HG02759 (cell line): ENCODE results near the gene CUL9.

ENCODE experiments used
- ATAC-seq: cut with Tn5 transposase; IDR thresholded peaks from one replicate; pipeline ENCODE4 v1.9.1; 2021; ENCODE audit warnings: mild to moderate bottlenecking, moderate library complexity; ENCODE audit not compliant: unreplicated experiment

CUL9 gene

GRCh38 chr6:43226192-43226851 lies 44.3 kb downstream of the CUL9 start:
- ATAC-seq = no peak

DNA sequence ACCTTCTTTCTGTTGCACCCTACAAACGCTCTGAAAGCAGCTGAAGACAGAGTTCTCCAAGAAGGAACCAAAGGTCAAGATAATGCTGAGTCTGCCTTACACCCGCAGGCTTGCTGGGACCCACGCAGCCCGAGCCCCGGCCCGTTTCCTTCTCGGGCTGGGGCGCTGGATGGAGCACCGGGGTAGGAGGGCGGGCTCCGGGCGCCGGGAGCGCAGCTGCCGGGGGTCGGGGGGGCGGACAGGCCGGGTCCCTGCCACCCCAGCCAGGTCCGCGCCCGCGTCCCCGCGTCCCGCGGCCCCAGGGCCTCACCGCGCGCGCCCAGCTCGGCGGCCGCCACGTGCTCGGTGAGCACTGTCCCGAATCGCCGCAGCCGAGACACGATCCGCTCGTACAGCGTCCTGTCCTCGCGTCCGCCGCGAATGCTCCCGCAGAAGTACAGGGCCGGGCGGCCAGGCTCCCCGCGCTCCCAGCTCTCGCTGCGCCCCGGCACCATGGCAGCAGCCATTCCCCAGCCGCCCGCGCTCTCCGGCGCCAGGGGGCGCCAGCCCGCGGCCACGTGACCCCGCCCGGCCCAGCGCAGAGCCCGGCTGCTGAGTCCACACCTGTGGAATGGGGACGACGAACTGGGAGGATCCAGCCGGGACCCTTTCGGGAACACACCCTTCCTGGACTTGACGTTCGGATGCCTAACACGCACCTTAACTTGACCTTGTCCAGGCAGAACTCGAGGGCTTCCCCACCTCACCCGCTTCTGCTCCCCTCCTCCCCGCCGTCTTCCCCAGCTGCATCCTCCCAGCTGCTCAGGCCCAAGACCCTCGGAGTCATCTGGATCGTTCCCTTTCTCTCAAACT lies 47.2 kb downstream of the CUL9 start, which contains the start of gene DNPH1:
Gene DNPH1, minus strand, starts transcription at position 531 of the 852 bp plus-strand sequence. Its CDS starts 25 bp downstream, at position 506.
- ATAC-seq = peak; percentile 83

DNA sequence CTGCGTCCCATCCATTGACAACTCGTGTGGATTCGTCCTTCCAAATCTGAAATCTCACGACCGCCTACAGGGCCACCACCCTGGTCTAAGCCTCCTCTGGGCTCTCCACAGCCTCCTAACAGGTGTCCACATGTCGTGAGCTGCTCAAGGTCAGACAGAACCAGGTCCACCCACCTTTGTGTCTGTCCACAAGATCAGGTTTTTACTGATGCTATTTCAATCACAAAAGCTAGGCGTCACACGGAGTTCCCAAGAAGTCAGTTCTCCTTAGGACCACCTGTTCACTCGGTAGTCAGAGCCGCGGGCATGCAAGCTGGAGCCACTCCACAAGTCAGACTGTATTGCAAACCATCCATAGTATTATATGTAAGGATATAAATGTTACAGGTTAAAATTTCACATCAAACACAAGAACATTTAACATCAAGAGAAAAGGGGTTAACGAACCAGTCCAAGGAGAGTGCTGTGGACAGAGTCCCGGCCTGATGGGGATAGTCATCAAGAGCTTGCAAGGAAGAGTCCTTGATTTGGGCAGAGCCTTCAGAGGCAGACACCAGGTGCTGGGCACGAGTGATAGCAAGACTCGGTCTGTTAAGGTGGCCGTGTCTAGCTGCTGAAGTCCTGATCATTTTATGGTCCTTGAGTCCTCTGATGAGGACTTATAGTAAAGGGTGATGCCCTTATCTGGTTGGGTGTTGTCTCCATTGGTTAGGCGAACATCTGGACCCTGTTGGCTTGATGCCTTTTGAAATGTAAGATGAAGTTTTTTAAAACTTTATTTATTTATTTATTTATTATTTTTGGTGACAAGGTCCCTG lies 48.0 kb downstream of the CUL9 start:
- ATAC-seq = no peak

DNA sequence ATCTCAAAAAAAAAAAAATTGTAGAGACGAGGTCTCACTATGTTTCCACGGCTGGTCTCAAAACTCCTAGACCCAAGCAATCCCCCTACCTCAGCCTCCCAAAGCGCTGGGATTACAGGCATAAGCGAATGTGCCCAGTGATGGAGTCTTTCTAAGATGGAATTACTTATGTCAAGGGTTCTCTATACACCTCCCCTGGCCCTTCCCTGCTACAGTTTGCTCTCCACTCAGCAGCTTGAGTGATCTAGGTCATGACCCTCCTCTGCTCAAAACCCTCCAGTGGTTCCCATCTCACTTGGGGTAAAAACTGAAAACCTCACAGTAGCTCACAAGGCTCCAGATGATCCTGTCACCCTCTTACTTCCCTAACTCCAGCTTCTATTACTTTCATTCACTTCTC lies 49.1 kb downstream of the CUL9 start:
- ATAC-seq = no peak

DNA sequence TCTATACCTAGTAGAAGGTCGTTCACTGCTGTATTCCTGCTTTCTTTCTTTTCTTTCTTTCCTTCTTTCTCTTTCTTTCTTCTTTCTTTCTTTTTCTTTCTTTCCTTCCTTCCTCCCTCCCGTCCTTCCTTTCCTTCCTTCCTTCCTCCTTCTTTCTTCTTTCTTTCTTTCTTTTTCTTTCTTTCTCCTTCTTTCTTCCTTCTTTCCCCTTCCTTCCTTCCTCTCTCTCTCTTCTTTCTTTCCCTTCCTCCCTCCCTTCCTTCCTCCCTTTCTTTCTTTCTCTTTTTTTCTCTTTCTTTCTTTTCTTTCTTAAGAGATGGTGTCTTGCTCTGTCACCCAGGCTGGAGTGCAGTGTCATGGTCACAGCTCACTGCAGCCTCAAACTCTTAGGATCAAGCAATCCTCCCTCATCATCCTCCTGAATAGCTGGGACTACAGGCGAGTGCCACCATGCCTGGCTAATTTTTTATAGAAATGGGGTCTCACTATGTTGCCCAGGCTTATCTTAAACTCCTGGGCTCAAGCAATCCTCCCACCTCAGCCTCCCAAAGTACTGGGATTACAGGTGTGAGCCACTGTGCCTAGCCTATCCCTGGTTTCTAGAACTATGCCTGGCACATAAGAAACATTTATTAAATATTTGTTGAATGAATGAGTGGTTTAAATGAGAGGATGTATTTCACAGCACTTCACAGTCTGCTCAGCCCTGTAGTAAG lies 49.9 kb downstream of the CUL9 start:
- no peak for ATAC-seq

- no peak for ATAC-seq
Measured at GRCh38 chr6:43235841-43236240, 53.8 kb downstream of the CUL9 start.

DNA sequence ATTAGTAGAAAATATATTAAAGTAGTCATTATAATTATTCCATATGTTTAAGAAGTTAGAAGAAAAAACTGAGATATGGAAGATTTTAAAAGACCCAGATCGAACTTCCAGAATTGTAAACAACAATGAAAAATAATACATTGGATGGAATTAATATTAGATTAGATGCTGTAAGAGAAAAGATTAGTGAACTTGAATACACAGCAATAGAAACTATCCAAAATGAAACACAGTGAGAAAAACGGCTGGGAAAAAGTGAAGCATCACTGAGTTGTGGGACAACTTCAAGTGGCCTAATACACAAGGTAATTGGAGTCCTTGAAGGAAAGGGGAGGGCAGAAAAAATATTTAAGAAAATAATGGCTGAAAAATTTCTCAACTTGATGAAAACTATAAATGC lies 57.1 kb downstream of the CUL9 start:
- no peak for ATAC-seq

GRCh38 chr6:43240950-43241349 lies 59.0 kb downstream of the CUL9 start:
- no peak for ATAC-seq

GRCh38 chr6:43241446-43241845 lies 59.5 kb downstream of the CUL9 start:
- ATAC-seq = no peak

- ATAC-seq = no peak
Measured at GRCh38 chr6:43242908-43243663, 61.1 kb downstream of the CUL9 start, which contains the start of gene TTBK1. Gene TTBK1 (plus strand): TSS chr6:43243481. CDS start chr6:43246661, 3,180 bp downstream.

DNA sequence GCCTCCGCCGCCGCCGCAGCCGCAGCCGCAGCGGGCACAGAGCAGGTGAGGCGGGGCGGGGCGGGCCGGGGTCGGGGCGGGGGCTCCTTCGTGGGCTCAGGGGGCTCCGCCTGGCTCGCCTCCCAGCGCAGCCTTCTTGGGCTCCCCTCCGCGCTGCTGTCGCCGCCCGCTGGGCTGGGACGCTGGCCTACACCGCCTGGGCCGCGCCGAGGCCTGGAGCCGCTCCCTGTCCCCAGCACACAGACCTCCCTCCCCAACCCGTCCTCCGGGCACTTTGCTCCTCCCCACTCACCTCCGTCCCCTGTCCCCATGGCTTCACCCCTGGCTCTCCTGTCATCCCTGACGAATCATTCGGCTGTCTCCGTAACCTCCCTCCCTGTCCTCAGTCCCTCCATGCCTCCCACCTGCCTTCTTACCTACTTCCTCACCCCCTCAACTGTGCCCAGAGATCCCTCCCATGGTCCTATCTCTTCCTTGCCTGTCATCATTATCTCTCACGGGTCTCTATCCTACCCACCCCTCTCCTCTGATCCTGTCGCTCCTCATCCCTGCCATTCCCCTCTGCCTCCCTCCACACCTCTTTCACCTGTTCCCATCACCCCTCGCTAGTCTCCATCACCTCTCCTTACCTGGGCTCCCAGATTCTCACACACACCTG lies 61.8 kb downstream of the CUL9 start:
- no peak for ATAC-seq

- ATAC-seq = peak; percentile 28
Measured at GRCh38 chr6:43246301-43247113, 64.5 kb downstream of the CUL9 start.

DNA sequence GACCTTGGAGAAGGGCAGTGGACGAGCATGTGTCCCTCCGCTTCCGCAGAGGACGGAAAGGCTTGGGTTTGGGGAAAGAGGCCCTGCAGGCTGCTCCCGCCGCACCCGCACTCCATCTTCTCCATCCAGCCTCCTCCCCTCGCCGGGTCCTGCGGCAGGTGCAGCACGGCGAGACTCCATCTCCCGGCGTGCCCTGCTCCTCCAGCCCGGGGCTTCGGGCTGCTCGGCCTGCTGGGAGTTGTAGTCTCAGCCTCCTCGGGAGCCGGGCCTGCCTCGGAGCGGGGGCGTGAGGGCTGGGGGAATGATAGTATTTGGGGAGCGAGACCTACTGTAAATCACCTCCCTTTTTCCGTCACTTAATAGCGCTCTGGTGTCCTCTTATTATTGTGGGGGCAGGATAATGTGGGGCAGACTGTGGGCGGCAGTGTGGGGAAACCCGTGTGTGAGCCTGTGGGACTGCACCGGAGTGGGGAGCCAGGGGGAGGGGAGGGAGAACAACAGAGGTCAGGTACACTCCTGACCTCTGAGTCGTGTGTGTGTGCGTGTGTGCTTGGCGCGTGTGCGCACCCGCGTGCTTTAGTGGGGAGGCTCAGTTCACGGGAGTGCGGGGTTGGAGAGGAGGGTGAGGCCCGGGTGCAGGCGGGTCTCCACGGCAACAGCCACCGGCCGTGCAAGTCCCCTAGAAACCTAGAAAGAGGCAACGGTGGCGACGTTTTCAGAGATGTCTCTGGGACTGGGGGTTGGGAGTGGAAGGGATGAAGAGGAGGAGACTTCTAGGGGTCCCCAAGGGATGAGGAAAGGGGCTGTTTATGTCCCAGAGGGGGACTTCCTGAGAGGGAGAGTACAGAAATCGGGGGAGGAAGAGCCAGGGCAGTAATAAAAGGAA lies 65.4 kb downstream of the CUL9 start:
- ATAC-seq = peak; percentile 91

GRCh38 chr6:43248101-43248500 lies 66.1 kb downstream of the CUL9 start:
- no peak for ATAC-seq

GRCh38 chr6:43248791-43249190 lies 66.8 kb downstream of the CUL9 start:
- no peak for ATAC-seq

DNA sequence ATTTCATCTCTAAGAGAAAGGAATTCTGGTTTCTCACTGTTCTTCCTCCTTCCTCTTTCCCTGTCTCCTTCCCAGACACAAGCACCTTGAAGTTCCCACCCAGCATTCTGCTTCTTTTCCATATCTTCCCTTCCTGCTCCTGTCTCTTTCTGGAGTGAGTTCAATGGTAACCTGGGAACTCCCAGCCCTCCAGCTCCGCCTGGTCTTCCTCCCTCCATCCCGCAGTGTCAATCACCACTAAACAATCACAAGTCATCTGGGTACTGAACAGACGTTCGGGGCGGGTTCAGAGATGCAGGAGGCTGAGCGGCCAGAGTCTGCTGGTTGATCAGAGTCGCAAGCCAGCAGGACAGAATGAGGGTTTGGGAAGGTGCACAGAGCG lies 69.0 kb downstream of the CUL9 start:
- ATAC-seq = no peak

GRCh38 chr6:43253401-43253800 lies 71.4 kb downstream of the CUL9 start:
- ATAC-seq = no peak
